ENCODE data around the gene ACTA1. TPM values are rescaled to one million over a fixed set of nuclear protein-coding genes. Genes with fewer than 3 reads are reported as not detected.

Gene ACTA1
- total RNA-seq, 2 experiments from 2014 or later: not detected

DNA sequence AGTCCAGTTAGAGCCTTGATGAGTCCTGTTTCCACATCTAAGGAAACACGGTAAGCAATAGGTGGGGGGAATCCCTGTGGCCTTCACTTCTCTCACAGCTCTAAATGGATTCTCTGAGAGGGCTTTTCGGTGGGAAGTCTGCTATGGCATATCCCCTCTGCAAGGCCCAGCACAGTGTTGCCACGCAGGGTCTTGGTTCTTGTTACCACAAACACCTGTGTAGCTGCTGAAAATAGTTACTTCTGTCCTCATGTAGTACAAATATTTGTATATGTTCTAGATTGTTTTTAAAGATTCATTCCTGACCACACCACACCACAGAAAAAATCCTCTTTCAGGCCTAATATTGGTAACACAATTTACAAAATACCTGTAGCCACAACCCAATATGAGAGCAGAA is 5.6 kb downstream of the ACTA1 start:
- Histone ChIP-seq H3K9me2 (ENCODE audit: insufficient read depth, low read length) (no peaks in the 10 kb centered on the region), H2AFZ (ENCODE audit: low read length) (no peak overlapping the region), H3K27ac (ENCODE audit: low read depth, low read length, poor library complexity, severe bottlenecking) (no peak overlapping the region), H3K4me1 (ENCODE audit: insufficient read depth, low read length, poor library complexity, severe bottlenecking) (peaks cover 27% of the 10 kb centered on the region), H4K20me1 (ENCODE audit: insufficient read depth, low read length) (no peaks in the 10 kb centered on the region), H3K4me2 (ENCODE audit: low read length) (peak overlapping the region; percentile 12), H3K9me3 (ENCODE audit: low read length) (no peaks in the 10 kb centered on the region), H3K79me2 (ENCODE audit: insufficient read depth, low read depth, low read length) (no peaks in the 10 kb centered on the region), H3K4me3 (ENCODE audit: low read depth, low read length, poor library complexity, severe bottlenecking) (no peak overlapping the region), H3K36me3 (ENCODE audit: insufficient read depth, low read length) (no peaks in the 10 kb centered on the region)
- CTCF ChIA-PET (ENCODE audit: unreplicated experiment): no interaction called here
- POLR2A ChIA-PET: interaction anchor here (1.1 to 1.7 kb wide), 2 partner anchors 9 to 11 kb away, joined by 3 to 5 read pairs; no protein-coding TSS in a partner anchor
- DNase-seq (ENCODE audit: low spot score): peak; percentile 30
- TF ChIP-seq, protein P1, sequence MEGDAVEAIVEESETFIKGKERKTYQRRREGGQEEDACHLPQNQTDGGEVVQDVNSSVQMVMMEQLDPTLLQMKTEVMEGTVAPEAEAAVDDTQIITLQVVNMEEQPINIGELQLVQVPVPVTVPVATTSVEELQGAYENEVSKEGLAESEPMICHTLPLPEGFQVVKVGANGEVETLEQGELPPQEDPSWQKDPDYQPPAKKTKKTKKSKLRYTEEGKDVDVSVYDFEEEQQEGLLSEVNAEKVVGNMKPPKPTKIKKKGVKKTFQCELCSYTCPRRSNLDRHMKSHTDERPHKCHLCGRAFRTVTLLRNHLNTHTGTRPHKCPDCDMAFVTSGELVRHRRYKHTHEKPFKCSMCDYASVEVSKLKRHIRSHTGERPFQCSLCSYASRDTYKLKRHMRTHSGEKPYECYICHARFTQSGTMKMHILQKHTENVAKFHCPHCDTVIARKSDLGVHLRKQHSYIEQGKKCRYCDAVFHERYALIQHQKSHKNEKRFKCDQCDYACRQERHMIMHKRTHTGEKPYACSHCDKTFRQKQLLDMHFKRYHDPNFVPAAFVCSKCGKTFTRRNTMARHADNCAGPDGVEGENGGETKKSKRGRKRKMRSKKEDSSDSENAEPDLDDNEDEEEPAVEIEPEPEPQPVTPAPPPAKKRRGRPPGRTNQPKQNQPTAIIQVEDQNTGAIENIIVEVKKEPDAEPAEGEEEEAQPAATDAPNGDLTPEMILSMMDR (conservative IDR thresholded peaks at IDR 0.05; ENCODE audit: low read length): no peak
- intact Hi-C loops (cut with micrococcal nuclease; ENCODE audit: unreplicated experiment): no loop called here
- BruUV-seq (replicated peaks): no TSS peak

DNA sequence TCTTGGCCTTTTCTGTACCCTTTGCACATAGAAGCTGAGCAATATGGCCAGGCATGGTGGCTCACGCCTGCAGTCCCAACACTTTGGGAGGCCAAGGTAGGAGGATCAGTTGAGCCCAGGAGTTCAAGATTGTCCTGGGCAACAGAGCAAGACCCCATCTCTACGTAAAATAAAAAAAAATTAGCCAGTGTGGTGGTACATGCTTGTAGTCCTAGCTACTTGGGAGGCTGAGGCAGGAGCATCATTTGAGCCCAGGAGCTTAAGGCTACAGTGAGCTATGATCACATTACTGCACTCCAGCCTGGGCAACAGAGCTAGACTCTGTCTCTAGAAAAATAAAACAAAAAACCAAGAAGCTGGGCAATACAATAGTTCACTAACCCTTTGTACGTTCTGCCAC is 6.3 kb downstream of the ACTA1 start:
- POLR2A ChIA-PET: interaction anchor here (1.1 to 1.7 kb wide), 2 partner anchors 10 to 12 kb away, joined by 3 to 5 read pairs; no protein-coding TSS in a partner anchor
- H3K9me3 ChIP-seq (ENCODE audit: low read length): no peaks in the 10 kb centered on the region
- intact Hi-C loops (cut with micrococcal nuclease; ENCODE audit: unreplicated experiment): no loop called here
- no TSS peak for BruUV-seq (replicated peaks)
- no peaks in the 10 kb centered on the region for H3K36me3 ChIP-seq (ENCODE audit: insufficient read depth, low read length)
- H4K20me1 ChIP-seq (ENCODE audit: insufficient read depth, low read length): no peaks in the 10 kb centered on the region
- H3K4me2 ChIP-seq (ENCODE audit: low read length): peak overlapping the region; percentile 12; the same call in 1 of the 2 replicates
- CTCF ChIA-PET (ENCODE audit: unreplicated experiment): no interaction called here
- TF ChIP-seq EZH2phosphoT487 (IDR thresholded peaks at IDR 0.05; ENCODE audit: borderline replicate concordance, low read depth, low read length): no peak
- TF ChIP-seq, protein P1 (conservative IDR thresholded peaks at IDR 0.05; ENCODE audit: low read length): no peak
- H3K27ac ChIP-seq (ENCODE audit: low read depth, low read length, poor library complexity, severe bottlenecking): no peak overlapping the region
- no peaks in the 10 kb centered on the region for H3K79me2 ChIP-seq (ENCODE audit: insufficient read depth, low read depth, low read length)
- H3K4me3 ChIP-seq (ENCODE audit: low read depth, low read length, poor library complexity, severe bottlenecking): no peak overlapping the region
- peaks cover 27% of the 10 kb centered on the region for H3K4me1 ChIP-seq (ENCODE audit: insufficient read depth, low read length, poor library complexity, severe bottlenecking)
- H2AFZ ChIP-seq (ENCODE audit: low read length): no peak overlapping the region
- no peak for DNase-seq (ENCODE audit: low spot score)
- no peaks in the 10 kb centered on the region for H3K9me2 ChIP-seq (ENCODE audit: insufficient read depth, low read length)

DNA sequence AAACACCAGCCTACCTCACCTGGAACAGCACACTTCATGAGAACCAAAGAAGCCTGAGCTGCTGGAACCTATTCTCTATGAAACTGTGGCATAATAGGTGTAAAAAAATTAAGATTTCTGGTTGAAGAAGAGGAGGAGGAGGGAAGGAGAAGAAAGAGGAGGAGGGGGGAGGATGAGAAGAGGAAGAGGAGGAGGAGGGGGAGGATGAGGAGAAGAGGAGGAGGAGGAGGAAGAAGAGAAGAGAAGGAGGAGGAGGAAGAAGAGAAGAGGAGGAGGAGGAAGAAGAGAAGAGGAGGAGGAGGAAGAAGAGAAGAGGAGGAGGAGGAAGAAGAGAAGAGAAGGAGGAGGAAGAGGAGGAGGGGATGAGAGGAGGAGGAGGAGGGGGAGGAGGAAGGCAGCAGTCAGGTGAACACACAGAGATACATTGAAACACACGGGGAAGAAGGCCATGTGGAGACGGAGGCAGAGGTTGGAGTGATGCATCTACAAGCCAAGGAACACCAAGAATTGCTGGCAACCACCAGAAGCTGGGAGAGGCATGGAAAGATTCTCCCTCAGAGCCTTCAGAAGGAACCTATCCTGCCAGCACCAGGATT is 8.2 kb downstream of the ACTA1 start:
- H3K27ac ChIP-seq (ENCODE audit: low read depth, low read length, poor library complexity, severe bottlenecking): no peak overlapping the region
- peaks cover 27% of the 10 kb centered on the region for H3K4me1 ChIP-seq (ENCODE audit: insufficient read depth, low read length, poor library complexity, severe bottlenecking)
- POLR2A ChIA-PET: no interaction called here
- H3K36me3 ChIP-seq (ENCODE audit: insufficient read depth, low read length): no peaks in the 10 kb centered on the region
- no peaks in the 10 kb centered on the region for H3K79me2 ChIP-seq (ENCODE audit: insufficient read depth, low read depth, low read length)
- H3K9me3 ChIP-seq (ENCODE audit: low read length): no peaks in the 10 kb centered on the region
- no peak overlapping the region for H3K4me2 ChIP-seq (ENCODE audit: low read length)
- no peak for TF ChIP-seq EZH2phosphoT487 (IDR thresholded peaks at IDR 0.05; ENCODE audit: borderline replicate concordance, low read depth, low read length)
- TF ChIP-seq, protein P1 (conservative IDR thresholded peaks at IDR 0.05; ENCODE audit: low read length): no peak
- DNase-seq (ENCODE audit: low spot score): no peak
- CTCF ChIA-PET (ENCODE audit: unreplicated experiment): no interaction called here
- BruUV-seq (replicated peaks): no TSS peak
- H4K20me1 ChIP-seq (ENCODE audit: insufficient read depth, low read length): no peaks in the 10 kb centered on the region
- no peaks in the 10 kb centered on the region for H3K9me2 ChIP-seq (ENCODE audit: insufficient read depth, low read length)
- H3K4me3 ChIP-seq (ENCODE audit: low read depth, low read length, poor library complexity, severe bottlenecking): no peak overlapping the region
- intact Hi-C loops (cut with micrococcal nuclease; ENCODE audit: unreplicated experiment): no loop called here
- H2AFZ ChIP-seq (ENCODE audit: low read length): no peak overlapping the region

Measured in OCI-LY7 (cell line).